PFSK-1 (cell line): ENCODE data around the gene CDH26.

Experiments
- SIN3A ChIP-seq: IDR thresholded peaks from 2 replicates; pipeline ENCODE4 v1.6.1; 2012; ENCODE audit warnings: mild to moderate bottlenecking, low read length, moderate library complexity, borderline replicate concordance; ENCODE audit not compliant: insufficient read depth
- TAF1 ChIP-seq: IDR thresholded peaks from 2 replicates; pipeline ENCODE4 v1.6.1; 2012; ENCODE audit warnings: low read length, control low read depth, borderline replicate concordance; ENCODE audit not compliant: insufficient read depth
- TF ChIP-seq, protein P1 (sequence below), 2 experiments: IDR thresholded peaks; 2 replicates each; pipeline versions ENCODE4 v1.6.1 to v1.8.0; 2011 to 2012; ENCODE audit warnings: low read depth in 2 of 2, low read length in 2 of 2, control low read depth in 1 of 2, inconsistent platforms in 1 of 2, mild to moderate bottlenecking in 1 of 2, moderate library complexity in 1 of 2; ENCODE audit not compliant: insufficient read depth in 1 of 2

- TF ChIP-seq SIN3A = no peak
- no peak for TF ChIP-seq TAF1
- TF ChIP-seq, protein P1, sequence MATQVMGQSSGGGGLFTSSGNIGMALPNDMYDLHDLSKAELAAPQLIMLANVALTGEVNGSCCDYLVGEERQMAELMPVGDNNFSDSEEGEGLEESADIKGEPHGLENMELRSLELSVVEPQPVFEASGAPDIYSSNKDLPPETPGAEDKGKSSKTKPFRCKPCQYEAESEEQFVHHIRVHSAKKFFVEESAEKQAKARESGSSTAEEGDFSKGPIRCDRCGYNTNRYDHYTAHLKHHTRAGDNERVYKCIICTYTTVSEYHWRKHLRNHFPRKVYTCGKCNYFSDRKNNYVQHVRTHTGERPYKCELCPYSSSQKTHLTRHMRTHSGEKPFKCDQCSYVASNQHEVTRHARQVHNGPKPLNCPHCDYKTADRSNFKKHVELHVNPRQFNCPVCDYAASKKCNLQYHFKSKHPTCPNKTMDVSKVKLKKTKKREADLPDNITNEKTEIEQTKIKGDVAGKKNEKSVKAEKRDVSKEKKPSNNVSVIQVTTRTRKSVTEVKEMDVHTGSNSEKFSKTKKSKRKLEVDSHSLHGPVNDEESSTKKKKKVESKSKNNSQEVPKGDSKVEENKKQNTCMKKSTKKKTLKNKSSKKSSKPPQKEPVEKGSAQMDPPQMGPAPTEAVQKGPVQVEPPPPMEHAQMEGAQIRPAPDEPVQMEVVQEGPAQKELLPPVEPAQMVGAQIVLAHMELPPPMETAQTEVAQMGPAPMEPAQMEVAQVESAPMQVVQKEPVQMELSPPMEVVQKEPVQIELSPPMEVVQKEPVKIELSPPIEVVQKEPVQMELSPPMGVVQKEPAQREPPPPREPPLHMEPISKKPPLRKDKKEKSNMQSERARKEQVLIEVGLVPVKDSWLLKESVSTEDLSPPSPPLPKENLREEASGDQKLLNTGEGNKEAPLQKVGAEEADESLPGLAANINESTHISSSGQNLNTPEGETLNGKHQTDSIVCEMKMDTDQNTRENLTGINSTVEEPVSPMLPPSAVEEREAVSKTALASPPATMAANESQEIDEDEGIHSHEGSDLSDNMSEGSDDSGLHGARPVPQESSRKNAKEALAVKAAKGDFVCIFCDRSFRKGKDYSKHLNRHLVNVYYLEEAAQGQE (IDR thresholded peaks at IDR 0.05; ENCODE audit: insufficient read depth in 1 of 2, low read depth in 2 of 2, low read length in 2 of 2) = no peak
Measured at GRCh38 chr20:59933296-59933848, 24.9 kb upstream of the CDH26 start, which contains the start of gene SYCP2.
